ENCODE results near the gene HNRNPDL. TPM values are rescaled to one million over a fixed set of nuclear protein-coding genes. Genes with fewer than 3 reads are reported as not detected.
"Not testable (repeated sequence)": the region's sequence is repeated elsewhere in the genome, so short reads cannot be mapped to it uniquely, and the experiment has no call there.

The HNRNPDL gene
- total RNA-seq, 1 experiment from 2014 or later: 346 TPM

DNA sequence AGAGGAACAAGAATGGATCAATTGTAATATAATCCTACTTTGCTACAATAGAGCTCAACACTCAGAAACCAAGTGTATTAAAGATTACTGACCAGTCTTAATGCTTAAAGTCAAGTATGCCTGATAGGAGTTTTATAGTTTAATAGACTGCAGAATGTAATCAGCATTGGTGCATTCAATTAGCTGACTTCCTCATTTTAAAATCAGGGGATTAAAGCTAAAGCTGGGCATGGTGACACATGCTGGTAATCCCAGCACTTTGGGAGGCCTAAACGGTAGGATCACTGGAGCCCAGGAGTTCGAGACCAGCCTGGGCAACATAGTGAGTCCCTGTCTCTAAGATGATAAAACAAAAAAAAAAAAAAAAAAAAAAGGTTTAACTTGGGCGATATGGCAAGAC lies 10.8 kb downstream of the HNRNPDL start:
- POLR2A ChIA-PET: interaction anchor here (0.5 to 1.6 kb wide), 4 partner anchors 9 to 28 kb away, joined by 3 to 12 read pairs (median 5); no protein-coding TSS in a partner anchor
- H3K9me3 Mint-ChIP-seq: peaks cover 7% of the 10 kb centered on the region
- H3K27me3 Mint-ChIP-seq (ENCODE audit: low read depth): peaks cover 4% of the 10 kb centered on the region; the same call in 1 of the 2 replicates
- peaks cover 11% of the 10 kb centered on the region for H3K36me3 Mint-ChIP-seq
- DNase-seq (ENCODE audit: low spot score): no peak
- no peak overlapping the region for H3K4me3 Mint-ChIP-seq
- TF ChIP-seq, protein P1, sequence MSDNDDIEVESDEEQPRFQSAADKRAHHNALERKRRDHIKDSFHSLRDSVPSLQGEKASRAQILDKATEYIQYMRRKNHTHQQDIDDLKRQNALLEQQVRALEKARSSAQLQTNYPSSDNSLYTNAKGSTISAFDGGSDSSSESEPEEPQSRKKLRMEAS (CRISPR knock-in tag; IDR thresholded peaks at IDR 0.05): no peak
- no peak for TF ChIP-seq ZBTB21 (CRISPR knock-in tag; IDR thresholded peaks at IDR 0.05; ENCODE audit: borderline replicate concordance)
- TF ChIP-seq, protein P2, sequence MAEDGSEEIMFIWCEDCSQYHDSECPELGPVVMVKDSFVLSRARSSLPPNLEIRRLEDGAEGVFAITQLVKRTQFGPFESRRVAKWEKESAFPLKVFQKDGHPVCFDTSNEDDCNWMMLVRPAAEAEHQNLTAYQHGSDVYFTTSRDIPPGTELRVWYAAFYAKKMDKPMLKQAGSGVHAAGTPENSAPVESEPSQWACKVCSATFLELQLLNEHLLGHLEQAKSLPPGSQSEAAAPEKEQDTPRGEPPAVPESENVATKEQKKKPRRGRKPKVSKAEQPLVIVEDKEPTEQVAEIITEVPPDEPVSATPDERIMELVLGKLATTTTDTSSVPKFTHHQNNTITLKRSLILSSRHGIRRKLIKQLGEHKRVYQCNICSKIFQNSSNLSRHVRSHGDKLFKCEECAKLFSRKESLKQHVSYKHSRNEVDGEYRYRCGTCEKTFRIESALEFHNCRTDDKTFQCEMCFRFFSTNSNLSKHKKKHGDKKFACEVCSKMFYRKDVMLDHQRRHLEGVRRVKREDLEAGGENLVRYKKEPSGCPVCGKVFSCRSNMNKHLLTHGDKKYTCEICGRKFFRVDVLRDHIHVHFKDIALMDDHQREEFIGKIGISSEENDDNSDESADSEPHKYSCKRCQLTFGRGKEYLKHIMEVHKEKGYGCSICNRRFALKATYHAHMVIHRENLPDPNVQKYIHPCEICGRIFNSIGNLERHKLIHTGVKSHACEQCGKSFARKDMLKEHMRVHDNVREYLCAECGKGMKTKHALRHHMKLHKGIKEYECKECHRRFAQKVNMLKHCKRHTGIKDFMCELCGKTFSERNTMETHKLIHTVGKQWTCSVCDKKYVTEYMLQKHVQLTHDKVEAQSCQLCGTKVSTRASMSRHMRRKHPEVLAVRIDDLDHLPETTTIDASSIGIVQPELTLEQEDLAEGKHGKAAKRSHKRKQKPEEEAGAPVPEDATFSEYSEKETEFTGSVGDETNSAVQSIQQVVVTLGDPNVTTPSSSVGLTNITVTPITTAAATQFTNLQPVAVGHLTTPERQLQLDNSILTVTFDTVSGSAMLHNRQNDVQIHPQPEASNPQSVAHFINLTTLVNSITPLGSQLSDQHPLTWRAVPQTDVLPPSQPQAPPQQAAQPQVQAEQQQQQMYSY (CRISPR knock-in tag; IDR thresholded peaks at IDR 0.05): no peak
- TF ChIP-seq, protein P3, sequence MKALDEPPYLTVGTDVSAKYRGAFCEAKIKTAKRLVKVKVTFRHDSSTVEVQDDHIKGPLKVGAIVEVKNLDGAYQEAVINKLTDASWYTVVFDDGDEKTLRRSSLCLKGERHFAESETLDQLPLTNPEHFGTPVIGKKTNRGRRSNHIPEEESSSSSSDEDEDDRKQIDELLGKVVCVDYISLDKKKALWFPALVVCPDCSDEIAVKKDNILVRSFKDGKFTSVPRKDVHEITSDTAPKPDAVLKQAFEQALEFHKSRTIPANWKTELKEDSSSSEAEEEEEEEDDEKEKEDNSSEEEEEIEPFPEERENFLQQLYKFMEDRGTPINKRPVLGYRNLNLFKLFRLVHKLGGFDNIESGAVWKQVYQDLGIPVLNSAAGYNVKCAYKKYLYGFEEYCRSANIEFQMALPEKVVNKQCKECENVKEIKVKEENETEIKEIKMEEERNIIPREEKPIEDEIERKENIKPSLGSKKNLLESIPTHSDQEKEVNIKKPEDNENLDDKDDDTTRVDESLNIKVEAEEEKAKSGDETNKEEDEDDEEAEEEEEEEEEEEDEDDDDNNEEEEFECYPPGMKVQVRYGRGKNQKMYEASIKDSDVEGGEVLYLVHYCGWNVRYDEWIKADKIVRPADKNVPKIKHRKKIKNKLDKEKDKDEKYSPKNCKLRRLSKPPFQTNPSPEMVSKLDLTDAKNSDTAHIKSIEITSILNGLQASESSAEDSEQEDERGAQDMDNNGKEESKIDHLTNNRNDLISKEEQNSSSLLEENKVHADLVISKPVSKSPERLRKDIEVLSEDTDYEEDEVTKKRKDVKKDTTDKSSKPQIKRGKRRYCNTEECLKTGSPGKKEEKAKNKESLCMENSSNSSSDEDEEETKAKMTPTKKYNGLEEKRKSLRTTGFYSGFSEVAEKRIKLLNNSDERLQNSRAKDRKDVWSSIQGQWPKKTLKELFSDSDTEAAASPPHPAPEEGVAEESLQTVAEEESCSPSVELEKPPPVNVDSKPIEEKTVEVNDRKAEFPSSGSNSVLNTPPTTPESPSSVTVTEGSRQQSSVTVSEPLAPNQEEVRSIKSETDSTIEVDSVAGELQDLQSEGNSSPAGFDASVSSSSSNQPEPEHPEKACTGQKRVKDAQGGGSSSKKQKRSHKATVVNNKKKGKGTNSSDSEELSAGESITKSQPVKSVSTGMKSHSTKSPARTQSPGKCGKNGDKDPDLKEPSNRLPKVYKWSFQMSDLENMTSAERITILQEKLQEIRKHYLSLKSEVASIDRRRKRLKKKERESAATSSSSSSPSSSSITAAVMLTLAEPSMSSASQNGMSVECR (CRISPR knock-in tag; IDR thresholded peaks at IDR 0.05; ENCODE audit: borderline replicate concordance): no peak
- TF ChIP-seq, protein P4, sequence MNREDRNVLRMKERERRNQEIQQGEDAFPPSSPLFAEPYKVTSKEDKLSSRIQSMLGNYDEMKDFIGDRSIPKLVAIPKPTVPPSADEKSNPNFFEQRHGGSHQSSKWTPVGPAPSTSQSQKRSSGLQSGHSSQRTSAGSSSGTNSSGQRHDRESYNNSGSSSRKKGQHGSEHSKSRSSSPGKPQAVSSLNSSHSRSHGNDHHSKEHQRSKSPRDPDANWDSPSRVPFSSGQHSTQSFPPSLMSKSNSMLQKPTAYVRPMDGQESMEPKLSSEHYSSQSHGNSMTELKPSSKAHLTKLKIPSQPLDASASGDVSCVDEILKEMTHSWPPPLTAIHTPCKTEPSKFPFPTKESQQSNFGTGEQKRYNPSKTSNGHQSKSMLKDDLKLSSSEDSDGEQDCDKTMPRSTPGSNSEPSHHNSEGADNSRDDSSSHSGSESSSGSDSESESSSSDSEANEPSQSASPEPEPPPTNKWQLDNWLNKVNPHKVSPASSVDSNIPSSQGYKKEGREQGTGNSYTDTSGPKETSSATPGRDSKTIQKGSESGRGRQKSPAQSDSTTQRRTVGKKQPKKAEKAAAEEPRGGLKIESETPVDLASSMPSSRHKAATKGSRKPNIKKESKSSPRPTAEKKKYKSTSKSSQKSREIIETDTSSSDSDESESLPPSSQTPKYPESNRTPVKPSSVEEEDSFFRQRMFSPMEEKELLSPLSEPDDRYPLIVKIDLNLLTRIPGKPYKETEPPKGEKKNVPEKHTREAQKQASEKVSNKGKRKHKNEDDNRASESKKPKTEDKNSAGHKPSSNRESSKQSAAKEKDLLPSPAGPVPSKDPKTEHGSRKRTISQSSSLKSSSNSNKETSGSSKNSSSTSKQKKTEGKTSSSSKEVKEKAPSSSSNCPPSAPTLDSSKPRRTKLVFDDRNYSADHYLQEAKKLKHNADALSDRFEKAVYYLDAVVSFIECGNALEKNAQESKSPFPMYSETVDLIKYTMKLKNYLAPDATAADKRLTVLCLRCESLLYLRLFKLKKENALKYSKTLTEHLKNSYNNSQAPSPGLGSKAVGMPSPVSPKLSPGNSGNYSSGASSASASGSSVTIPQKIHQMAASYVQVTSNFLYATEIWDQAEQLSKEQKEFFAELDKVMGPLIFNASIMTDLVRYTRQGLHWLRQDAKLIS (CRISPR knock-in tag; IDR thresholded peaks at IDR 0.05; ENCODE audit: borderline replicate concordance): no peak
- H3K4me1 Mint-ChIP-seq: peaks cover 5% of the 10 kb centered on the region; the same call in 1 of the 2 replicates
- CTCF ChIA-PET: interaction anchor here (1.8 kb wide), 1 partner anchor 10 kb away, joined by 10 read pairs; no protein-coding TSS in a partner anchor
- H3K27ac Mint-ChIP-seq: no peak overlapping the region
- ATAC-seq: no peak

DNA sequence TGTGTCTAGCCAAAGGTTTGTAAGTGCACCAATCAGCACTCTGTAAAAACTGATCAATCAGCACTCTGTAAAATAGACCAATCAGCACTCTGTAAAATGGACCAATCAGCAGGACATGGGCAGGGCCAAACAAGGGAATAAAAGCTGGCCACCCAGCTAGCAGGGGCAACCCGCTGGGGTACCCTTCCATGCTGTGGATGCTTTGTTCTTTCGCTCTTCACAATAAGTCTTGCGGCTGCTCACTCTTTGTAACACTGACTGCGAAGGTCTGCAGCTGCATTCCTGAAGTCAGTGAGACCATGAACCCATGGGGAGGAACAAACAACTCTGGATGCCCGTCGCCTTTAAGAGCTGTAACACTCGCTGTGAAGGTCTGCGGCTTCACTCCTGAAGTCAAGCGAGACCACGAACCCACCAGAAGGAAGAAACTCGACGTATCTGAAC lies 14.3 kb downstream of the HNRNPDL start:
- Mint-ChIP-seq H3K4me1 (no peaks in the 10 kb centered on the region; the same call in 1 of the 2 replicates), H3K9me3 (peaks cover 7% of the 10 kb centered on the region), H3K36me3 (no peaks in the 10 kb centered on the region), H3K27ac (no peak overlapping the region; the same call in 1 of the 2 replicates), H3K4me3 (no peak overlapping the region), H3K27me3 (ENCODE audit: low read depth) (peaks cover 4% of the 10 kb centered on the region; the same call in 1 of the 2 replicates)
- TF ChIP-seq TEAD4 (CRISPR knock-in tag; IDR thresholded peaks at IDR 0.05) (no peak), ZNF423 (CRISPR knock-in tag; IDR thresholded peaks at IDR 0.05) (peak; percentile 23; the same call in 1 of the 2 replicates), NFYB (CRISPR knock-in tag; conservative IDR thresholded peaks at IDR 0.05; ENCODE audit: low read depth) (peak; percentile 67), CBFB (CRISPR knock-in tag; IDR thresholded peaks at IDR 0.05; ENCODE audit: low read depth) (no peak)
- ChIA-PET POLR2A (interaction anchor here (1.9 kb wide), 1 partner anchor 13 kb away, joined by 8 read pairs; no protein-coding TSS in a partner anchor), CTCF (interaction anchor here (1.0 kb wide), 1 partner anchor 14 kb away, joined by 3 read pairs; no protein-coding TSS in a partner anchor)
- peak; percentile 21 for DNase-seq (ENCODE audit: low spot score)
- peak; percentile 73 for ATAC-seq

DNA sequence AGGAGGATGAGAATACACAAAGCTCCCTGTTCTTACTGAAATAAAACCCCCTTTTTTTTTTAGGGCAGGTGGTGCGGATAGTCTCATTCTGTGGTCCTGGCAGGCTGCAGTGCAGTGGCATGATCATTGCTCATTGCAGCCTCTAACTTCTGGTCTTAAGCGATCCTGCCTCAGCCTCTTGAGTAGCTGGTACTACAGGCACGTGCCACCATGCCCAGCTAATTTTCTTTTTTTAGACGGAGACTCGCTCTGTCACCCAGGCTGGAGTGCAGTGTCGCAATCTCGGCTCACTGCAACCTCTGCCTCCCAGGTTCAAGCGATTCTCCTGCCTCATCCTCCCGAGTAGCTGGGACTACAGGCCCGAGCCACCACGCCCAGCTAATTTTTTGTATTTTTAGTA lies 15.2 kb downstream of the HNRNPDL start:
- not testable (repeated sequence) for ATAC-seq

More for the DNA sequence above, 15.2 kb downstream of the HNRNPDL start:
- not testable (repeated sequence) for H3K27ac Mint-ChIP-seq; H3K27me3 Mint-ChIP-seq (ENCODE audit: low read depth); H3K4me3 Mint-ChIP-seq; H3K36me3 Mint-ChIP-seq; H3K4me1 Mint-ChIP-seq; DNase-seq (ENCODE audit: low spot score); H3K9me3 Mint-ChIP-seq
- ChIA-PET POLR2A (interaction anchor here (1.9 kb wide), 1 partner anchor 14 kb away, joined by 8 read pairs; no protein-coding TSS in a partner anchor), CTCF (interaction anchor here (1.0 kb wide), 1 partner anchor 14 kb away, joined by 3 read pairs; no protein-coding TSS in a partner anchor)

Measured in WTC11 (cell line).